Dermis blood vessel endothelial cell (primary cell): ENCODE data around the gene ACSM2A. TPM values are rescaled to one million over a fixed set of nuclear protein-coding genes. Genes with fewer than 3 reads are reported as not detected.

ENCODE experiments used
- total RNA-seq: library from RNA; depleted of rRNA; stranded (reverse); fragments of >200 nt; gene quantifications from 2 replicates; pipeline ENCODE4 v1.2.3, GENCODE V29; 2014

The ACSM2A gene
- total RNA-seq, 1 donor from 2014 or later = under 0.01 TPM

Other genes with a start within 250 kb of the ACSM2A start
- gene GP2, start 124.0 kb upstream of the ACSM2A start, total RNA-seq = not detected in 2 replicates
- gene UMOD, start 98.8 kb upstream of the ACSM2A start, total RNA-seq = not detected in 2 replicates
- gene PDILT, start 46.8 kb upstream of the ACSM2A start, total RNA-seq = not detected in 2 replicates
- 0.74 and 2.0 TPM in 2 replicates for gene ACSM5, start 42.0 kb upstream of the ACSM2A start, total RNA-seq
- gene ACSM2B, start 124.8 kb downstream of the ACSM2A start, total RNA-seq = 0.19 and 0.34 TPM in 2 replicates
- gene ACSM1, start 246.2 kb downstream of the ACSM2A start, total RNA-seq = not detected in 2 replicates